ENCODE results near the gene KAZN.

DNA sequence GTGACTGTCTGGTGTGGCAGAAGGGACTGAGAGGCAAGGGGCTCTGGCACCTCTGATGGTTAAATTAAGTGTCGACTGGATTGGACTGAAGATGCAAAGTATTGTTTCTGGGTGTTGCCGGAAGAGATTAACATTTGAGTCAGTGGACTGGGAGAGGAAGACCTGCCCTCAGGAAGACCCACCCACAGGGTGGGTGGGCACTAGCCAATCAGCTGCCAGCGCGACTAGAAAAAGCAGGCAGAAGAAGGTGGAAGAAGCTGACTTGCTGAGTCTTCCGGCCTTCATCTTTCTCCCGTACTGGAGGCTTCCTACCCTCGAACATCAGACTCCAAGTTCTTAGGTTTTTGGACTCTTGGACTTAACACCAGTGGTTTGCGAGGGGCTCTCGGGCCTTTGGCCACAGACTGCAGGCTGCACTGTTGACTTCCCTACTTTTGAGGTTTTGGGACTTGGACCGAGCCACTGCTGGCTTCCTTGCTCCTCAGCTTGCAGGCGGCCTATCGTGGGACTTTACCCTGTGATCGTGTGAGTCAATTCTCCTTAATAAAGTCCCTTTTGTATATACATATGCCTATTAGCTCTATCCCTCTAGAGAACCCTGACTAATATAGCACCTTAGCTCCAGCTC lies 79.6 kb downstream of the KAZN start:
- TF ChIP-seq, protein P1, sequence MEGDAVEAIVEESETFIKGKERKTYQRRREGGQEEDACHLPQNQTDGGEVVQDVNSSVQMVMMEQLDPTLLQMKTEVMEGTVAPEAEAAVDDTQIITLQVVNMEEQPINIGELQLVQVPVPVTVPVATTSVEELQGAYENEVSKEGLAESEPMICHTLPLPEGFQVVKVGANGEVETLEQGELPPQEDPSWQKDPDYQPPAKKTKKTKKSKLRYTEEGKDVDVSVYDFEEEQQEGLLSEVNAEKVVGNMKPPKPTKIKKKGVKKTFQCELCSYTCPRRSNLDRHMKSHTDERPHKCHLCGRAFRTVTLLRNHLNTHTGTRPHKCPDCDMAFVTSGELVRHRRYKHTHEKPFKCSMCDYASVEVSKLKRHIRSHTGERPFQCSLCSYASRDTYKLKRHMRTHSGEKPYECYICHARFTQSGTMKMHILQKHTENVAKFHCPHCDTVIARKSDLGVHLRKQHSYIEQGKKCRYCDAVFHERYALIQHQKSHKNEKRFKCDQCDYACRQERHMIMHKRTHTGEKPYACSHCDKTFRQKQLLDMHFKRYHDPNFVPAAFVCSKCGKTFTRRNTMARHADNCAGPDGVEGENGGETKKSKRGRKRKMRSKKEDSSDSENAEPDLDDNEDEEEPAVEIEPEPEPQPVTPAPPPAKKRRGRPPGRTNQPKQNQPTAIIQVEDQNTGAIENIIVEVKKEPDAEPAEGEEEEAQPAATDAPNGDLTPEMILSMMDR (conservative IDR thresholded peaks at IDR 0.05; ENCODE audit: low read length), result no peak
- TF ChIP-seq EZH2phosphoT487 (IDR thresholded peaks at IDR 0.05; ENCODE audit: borderline replicate concordance), result no peak
